PC-9 (cell line): ENCODE results near the gene LRRC14B. TPM values are rescaled to one million over a fixed set of nuclear protein-coding genes. Genes with fewer than 3 reads are reported as not detected.

Experiments used
- BruUV-seq: library from RNA; stranded (reverse); fragments of 400-500 nt; replicated peaks from 2 replicates; lab custom pipeline; 2021; lab: Mats Ljungman, UMichigan
- CTCF ChIA-PET: fragments of 300-600 bp; sonication (Branson Sonifier 250); formaldehyde crosslinking; loops from one replicate; lab custom pipeline; 2022; ENCODE audit warnings: antibody characterized with exemption; lab: Charles Lee
- POLR2A ChIA-PET: fragments of 300-600 bp; sonication (Branson Sonifier 250); formaldehyde crosslinking; loops from one replicate; lab custom pipeline; 2022; ENCODE audit warnings: antibody characterized with exemption; ENCODE audit not compliant: unreplicated experiment; lab: Charles Lee
- DNase-seq, 2 experiments: peaks; one replicate each; pipeline versions ENCODE4 v3.0.0 to v3.0.0-alpha.2; 2015 to 2022; ENCODE audit warnings: mixed read lengths in 1 of 2
- H2AFZ ChIP-seq: fragments of 200-600 bp; sonication (generic); 2 replicates; pipeline ENCODE4 v1.8.1; 2017; ENCODE audit warnings: antibody characterized with exemption
- H3F3A ChIP-seq: fragments of 200-600 bp; sonication (generic); 2 replicates; pipeline ENCODE4 v1.8.1; 2017; ENCODE audit warnings: antibody characterized with exemption, mild to moderate bottlenecking, low read depth; ENCODE audit not compliant: insufficient read depth
- H3K27ac ChIP-seq: fragments of 200-600 bp; sonication (generic); 2 replicates; pipeline ENCODE4 v1.6.1; 2016; ENCODE audit warnings: mixed run types
- H3K27me3 ChIP-seq: fragments of 200-600 bp; sonication (generic); 2 replicates; pipeline ENCODE4 v1.6.1; 2016; ENCODE audit warnings: low read depth, mixed run types; ENCODE audit not compliant: insufficient read depth
- H3K36me3 ChIP-seq: fragments of 200-600 bp; sonication (generic); 2 replicates; pipeline ENCODE4 v1.6.1; 2016; ENCODE audit warnings: low read depth, mixed run types
- H3K4me1 ChIP-seq: fragments of 200-600 bp; sonication (generic); replicated peaks from 2 replicates; pipeline ENCODE4 v1.6.1; 2016; ENCODE audit warnings: mixed run types; ENCODE audit not compliant: insufficient read depth
- H3K4me2 ChIP-seq: fragments of 200-600 bp; sonication (generic); 2 replicates; pipeline ENCODE4 v1.6.1; 2017; ENCODE audit warnings: mixed run types
- H3K4me3 ChIP-seq: fragments of 200-600 bp; sonication (generic); 2 replicates; pipeline ENCODE4 v1.6.1; 2016; ENCODE audit warnings: mixed run types
- H3K79me2 ChIP-seq: fragments of 200-600 bp; sonication (generic); 2 replicates; pipeline ENCODE4 v1.6.1; 2017; ENCODE audit warnings: low read depth, mixed run types
- H3K9me2 ChIP-seq: fragments of 200-600 bp; sonication (generic); 2 replicates; pipeline ENCODE4 v1.8.1; 2017; ENCODE audit warnings: mild to moderate bottlenecking; ENCODE audit not compliant: insufficient read depth
- H3K9me3 ChIP-seq: fragments of 200-600 bp; sonication (generic); 2 replicates; pipeline ENCODE4 v1.8.1; 2016; ENCODE audit warnings: low read depth; ENCODE audit not compliant: insufficient read depth
- H4K20me1 ChIP-seq: fragments of 200-600 bp; sonication (generic); 2 replicates; pipeline ENCODE4 v1.8.1; 2017; ENCODE audit not compliant: insufficient read depth
- EZH2 ChIP-seq: fragments of 200-600 bp; sonication (generic); IDR thresholded peaks from 2 replicates; pipeline ENCODE4 v1.8.0; 2017; ENCODE audit warnings: antibody characterized with exemption, low read depth
- intact Hi-C: fragments of 100-400 bp; cut with micrococcal nuclease; formaldehyde crosslinking; loops from one replicate; pipeline ENCODE4 v1.10.0; 2022; ENCODE audit not compliant: unreplicated experiment
- total RNA-seq: library from RNA; stranded (reverse); gene quantifications from 2 replicates; pipeline ENCODE4 v1.2.3, GENCODE V29; 2021
- TF ChIP-seq, protein P1 (sequence below): fragments of 200-600 bp; sonication (generic); conservative IDR thresholded peaks from 2 replicates; pipeline ENCODE4 v1.6.1; 2017; ENCODE audit warnings: mixed run types, antibody characterized with exemption, mild to moderate bottlenecking, moderate library complexity

Gene LRRC14B
- total RNA-seq, 1 experiment from 2014 or later: not detected

DNA sequence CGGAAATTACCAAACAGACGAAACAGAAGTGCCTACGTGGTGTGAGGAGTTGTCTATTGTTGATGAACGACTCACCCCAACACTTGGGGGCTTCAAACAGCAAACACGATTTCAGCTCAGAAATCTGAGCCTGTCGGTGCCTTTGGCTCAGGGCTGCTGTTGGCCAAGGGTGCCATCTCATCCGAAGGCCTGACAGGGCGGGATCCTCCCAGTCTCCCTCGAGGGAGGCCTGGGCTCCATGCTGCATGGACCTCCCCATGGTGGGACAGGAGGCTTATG is 1.3 kb downstream of the LRRC14B start:
- no peaks in the 10 kb centered on the region for H3K36me3 ChIP-seq
- H3K4me3 ChIP-seq: no peak overlapping the region
- POLR2A ChIA-PET: no interaction called here
- no TSS peak for BruUV-seq
- TF ChIP-seq EZH2: no peak
- TF ChIP-seq, protein P1, sequence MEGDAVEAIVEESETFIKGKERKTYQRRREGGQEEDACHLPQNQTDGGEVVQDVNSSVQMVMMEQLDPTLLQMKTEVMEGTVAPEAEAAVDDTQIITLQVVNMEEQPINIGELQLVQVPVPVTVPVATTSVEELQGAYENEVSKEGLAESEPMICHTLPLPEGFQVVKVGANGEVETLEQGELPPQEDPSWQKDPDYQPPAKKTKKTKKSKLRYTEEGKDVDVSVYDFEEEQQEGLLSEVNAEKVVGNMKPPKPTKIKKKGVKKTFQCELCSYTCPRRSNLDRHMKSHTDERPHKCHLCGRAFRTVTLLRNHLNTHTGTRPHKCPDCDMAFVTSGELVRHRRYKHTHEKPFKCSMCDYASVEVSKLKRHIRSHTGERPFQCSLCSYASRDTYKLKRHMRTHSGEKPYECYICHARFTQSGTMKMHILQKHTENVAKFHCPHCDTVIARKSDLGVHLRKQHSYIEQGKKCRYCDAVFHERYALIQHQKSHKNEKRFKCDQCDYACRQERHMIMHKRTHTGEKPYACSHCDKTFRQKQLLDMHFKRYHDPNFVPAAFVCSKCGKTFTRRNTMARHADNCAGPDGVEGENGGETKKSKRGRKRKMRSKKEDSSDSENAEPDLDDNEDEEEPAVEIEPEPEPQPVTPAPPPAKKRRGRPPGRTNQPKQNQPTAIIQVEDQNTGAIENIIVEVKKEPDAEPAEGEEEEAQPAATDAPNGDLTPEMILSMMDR: no peak
- intact Hi-C loops: no loop called here
- H3K27me3 ChIP-seq: peaks cover 47% of the 10 kb centered on the region
- H3K9me3 ChIP-seq: no peaks in the 10 kb centered on the region
- no peaks in the 10 kb centered on the region for H3K4me1 ChIP-seq
- H4K20me1 ChIP-seq: 0 out of 2 replicates have a peak, but pooled peaks cover 5% of the 10 kb centered on the region
- no peak overlapping the region for H3K4me2 ChIP-seq
- no peaks in the 10 kb centered on the region for H3K9me2 ChIP-seq
- H3K27ac ChIP-seq: no peak overlapping the region
- no peaks in the 10 kb centered on the region for H3F3A ChIP-seq
- no peaks in the 10 kb centered on the region for H3K79me2 ChIP-seq
- no peak overlapping the region for H2AFZ ChIP-seq
- CTCF ChIA-PET: no interaction called here
- no peak for DNase-seq

DNA sequence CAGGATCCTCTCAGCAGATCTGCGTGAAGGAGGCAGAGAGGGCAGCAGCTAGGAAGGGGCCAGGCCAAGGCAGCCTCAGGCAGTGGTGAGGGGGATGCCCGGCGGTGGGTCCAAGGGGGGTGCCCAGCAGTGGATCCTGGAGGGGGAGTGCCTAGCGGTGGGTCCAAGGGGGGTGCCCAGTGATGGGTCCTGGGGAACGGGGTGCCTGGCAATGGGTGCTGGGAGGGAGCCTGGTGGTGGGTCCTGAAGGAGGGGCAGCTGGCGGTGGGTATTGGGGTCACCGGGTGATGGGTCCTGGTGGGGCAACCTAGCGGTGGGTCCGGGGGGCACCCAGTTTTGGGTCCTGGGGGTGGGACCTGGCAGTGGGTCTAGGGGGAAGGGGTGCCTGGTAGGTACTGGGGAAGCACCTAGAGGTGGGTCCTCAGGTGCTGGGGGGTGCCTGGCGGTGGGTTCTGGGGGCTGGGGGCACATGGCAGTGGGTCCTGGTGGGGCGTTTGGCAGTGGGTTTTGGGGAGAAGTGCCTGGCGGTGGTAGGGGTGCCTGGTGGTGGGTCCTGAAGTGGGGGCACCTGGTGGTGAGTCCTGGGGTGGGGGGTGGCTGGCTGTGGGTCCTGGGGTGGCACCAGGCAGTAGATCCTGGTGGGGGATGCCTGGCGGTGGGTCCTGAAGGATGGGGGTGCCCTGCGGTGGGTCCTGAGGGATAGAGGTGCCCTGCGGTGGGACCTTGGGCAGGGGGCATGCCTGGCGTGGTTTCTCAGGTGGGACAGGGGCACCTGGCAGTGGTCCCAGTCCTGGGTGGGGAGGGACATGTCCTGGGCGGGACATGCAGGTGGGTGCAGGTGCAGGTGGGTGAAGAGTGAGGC is 1.9 kb downstream of the LRRC14B start:
- no peak for TF ChIP-seq EZH2
- TF ChIP-seq, protein P1: no peak
- POLR2A ChIA-PET: no interaction called here

DNA sequence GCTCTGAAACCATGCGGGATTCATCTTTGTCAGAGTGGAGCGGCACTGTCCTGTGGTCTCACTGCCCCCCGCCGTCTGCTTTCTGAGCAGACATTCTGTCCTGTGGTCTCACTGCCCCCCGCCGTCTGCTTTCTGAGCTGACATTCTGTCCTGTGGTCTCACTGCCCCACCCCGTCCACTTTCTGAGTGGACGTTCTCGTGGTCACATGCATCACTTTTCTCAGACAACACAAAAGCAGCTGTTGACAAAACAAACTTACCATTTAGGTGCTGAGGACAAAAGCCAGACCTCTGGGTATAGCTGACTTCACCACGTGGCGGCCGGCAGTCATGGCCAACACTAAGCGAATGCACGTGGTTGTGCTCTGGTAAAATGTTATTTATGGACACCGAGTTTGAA is 2.8 kb downstream of the LRRC14B start:
- Histone ChIP-seq H3K4me1 (no peaks in the 10 kb centered on the region), H3K4me2 (no peak overlapping the region), H3K27ac (no peak overlapping the region), H3K4me3 (no peak overlapping the region), H3K27me3 (peaks cover 39% of the 10 kb centered on the region), H2AFZ (no peak overlapping the region), H3K36me3 (no peaks in the 10 kb centered on the region), H3K79me2 (no peaks in the 10 kb centered on the region), H3K9me2 (no peaks in the 10 kb centered on the region), H3K9me3 (no peaks in the 10 kb centered on the region), H4K20me1 (0 out of 2 replicates have a peak, but pooled peaks cover 8% of the 10 kb centered on the region), H3F3A (no peaks in the 10 kb centered on the region)
- TF ChIP-seq, protein P1: no peak
- TF ChIP-seq EZH2: no peak
- BruUV-seq: no TSS peak
- CTCF ChIA-PET: interaction anchor here (0.6 kb wide), 1 partner anchor 149 kb away, joined by 3 read pairs; no protein-coding TSS in a partner anchor
- no peak for DNase-seq
- POLR2A ChIA-PET: no interaction called here
- intact Hi-C loops: no loop called here

More for the DNA sequence above, 1.9 kb downstream of the LRRC14B start:
- H3F3A ChIP-seq: no peaks in the 10 kb centered on the region
- H3K36me3 ChIP-seq: no peaks in the 10 kb centered on the region
- BruUV-seq: no TSS peak
- no peaks in the 10 kb centered on the region for H3K4me1 ChIP-seq
- no peak overlapping the region for H3K27ac ChIP-seq
- intact Hi-C loops: no loop called here
- no peak for DNase-seq
- no peaks in the 10 kb centered on the region for H3K9me2 ChIP-seq
- CTCF ChIA-PET: no interaction called here
- peaks cover 42% of the 10 kb centered on the region for H3K27me3 ChIP-seq
- no peak overlapping the region for H3K4me2 ChIP-seq
- no peak overlapping the region for H3K4me3 ChIP-seq
- H3K79me2 ChIP-seq: no peaks in the 10 kb centered on the region
- no peak overlapping the region for H2AFZ ChIP-seq
- 0 out of 2 replicates have a peak, but pooled peaks cover 8% of the 10 kb centered on the region for H4K20me1 ChIP-seq
- H3K9me3 ChIP-seq: no peaks in the 10 kb centered on the region
